Measurements from ENCODE around the gene HNRNPUL2. TPM values are rescaled to one million over a fixed set of nuclear protein-coding genes. Genes with fewer than 3 reads are reported as not detected.

Gene HNRNPUL2
- total RNA-seq, 2 experiments from 2014 or later = 67.9 to 69.0 TPM

GRCh38 chr11:62725646-62726045, 1.6 kb downstream of the HNRNPUL2 start:
- ChIA-PET CTCF (interaction anchor here (0.7 to 3.5 kb wide), 3 partner anchors 33 to 156 kb away, joined by 4 to 11 read pairs (median 7); partner anchors contain the start of gene TMEM179B), POLR2A (interaction anchor here (0.9 kb wide), 1 partner anchor 136 kb away, joined by 3 read pairs; no protein-coding TSS in a partner anchor)
- Mint-ChIP-seq H3K27ac (peak overlapping the region; percentile 98), H3K4me1 (peaks cover 61% of the 10 kb centered on the region), H3K27me3 (no peaks in the 10 kb centered on the region), H3K36me3 (ENCODE audit: low read depth) (peaks cover 74% of the 10 kb centered on the region), H3K4me3 (peak overlapping the region; percentile 96), H3K9me3 (no peaks in the 10 kb centered on the region)
- no peak for DNase-seq

- no peak overlapping the region for H3K27ac Mint-ChIP-seq
- H3K4me1 Mint-ChIP-seq = peaks cover 61% of the 10 kb centered on the region
- ChIA-PET CTCF (interaction anchor here (1.1 to 3.5 kb wide), 6 partner anchors 10 to 157 kb away, joined by 3 to 11 read pairs (median 3); partner anchors contain the start of gene TMEM179B), POLR2A (no interaction called here)
- H3K36me3 Mint-ChIP-seq (ENCODE audit: low read depth) = peaks cover 79% of the 10 kb centered on the region
- no peaks in the 10 kb centered on the region for H3K9me3 Mint-ChIP-seq
- H3K4me3 Mint-ChIP-seq = peak overlapping the region; percentile 96
- H3K27me3 Mint-ChIP-seq = no peaks in the 10 kb centered on the region
- DNase-seq = no peak
These were observed 3.1 kb downstream of the HNRNPUL2 start for GRCh38 chr11:62724171-62724570.

- Mint-ChIP-seq H3K4me1 (peaks cover 72% of the 10 kb centered on the region), H3K27ac (no peak overlapping the region), H3K27me3 (no peaks in the 10 kb centered on the region), H3K36me3 (ENCODE audit: low read depth) (peaks cover 89% of the 10 kb centered on the region), H3K9me3 (no peaks in the 10 kb centered on the region), H3K4me3 (no peak overlapping the region)
- no peak for DNase-seq
- POLR2A ChIA-PET = no interaction called here
- CTCF ChIA-PET = no interaction called here
These were observed 5.3 kb downstream of the HNRNPUL2 start for GRCh38 chr11:62721994-62722393.

GRCh38 chr11:62719302-62719978, 7.8 kb downstream of the HNRNPUL2 start:
- Mint-ChIP-seq H3K9me3 (no peaks in the 10 kb centered on the region), H3K4me3 (no peak overlapping the region), H3K36me3 (ENCODE audit: low read depth) (peaks cover 90% of the 10 kb centered on the region), H3K4me1 (peaks cover 80% of the 10 kb centered on the region), H3K27me3 (no peaks in the 10 kb centered on the region), H3K27ac (peak overlapping the region; percentile 36)
- DNase-seq = no peak
- ChIA-PET CTCF (interaction anchor here (0.6 to 1.1 kb wide), 4 partner anchors 22 to 170 kb away, joined by 3 to 4 read pairs (median 4); no protein-coding TSS in a partner anchor), POLR2A (no interaction called here)

- Mint-ChIP-seq H3K36me3 (ENCODE audit: low read depth) (peaks cover 85% of the 10 kb centered on the region), H3K4me1 (peaks cover 80% of the 10 kb centered on the region), H3K27ac (no peak overlapping the region), H3K4me3 (no peak overlapping the region), H3K27me3 (no peaks in the 10 kb centered on the region), H3K9me3 (no peaks in the 10 kb centered on the region)
- ChIA-PET POLR2A (no interaction called here), CTCF (interaction anchor here (1.6 kb wide), 1 partner anchor 11 kb away, joined by 5 read pairs; the partner anchor contains the start of gene HNRNPUL2)
- no peak for DNase-seq
These were observed 10.4 kb downstream of the HNRNPUL2 start for GRCh38 chr11:62716816-62717215.

- Mint-ChIP-seq H3K4me1 (peaks cover 78% of the 10 kb centered on the region), H3K27ac (no peak overlapping the region), H3K9me3 (no peaks in the 10 kb centered on the region), H3K4me3 (no peak overlapping the region), H3K27me3 (no peaks in the 10 kb centered on the region), H3K36me3 (ENCODE audit: low read depth) (peaks cover 82% of the 10 kb centered on the region)
- ChIA-PET POLR2A (no interaction called here), CTCF (interaction anchor here (0.6 to 2.0 kb wide), 5 partner anchors 10 to 271 kb away, joined by 4 to 5 read pairs (median 4); partner anchors contain the start of genes HNRNPUL2, LBHD1 and UQCC3)
- no peak for DNase-seq
These were observed 11.1 kb downstream of the HNRNPUL2 start for GRCh38 chr11:62716206-62716605.

- ChIA-PET CTCF (interaction anchor here (0.6 to 2.0 kb wide), 7 partner anchors 9 to 297 kb away, joined by 3 to 5 read pairs (median 4); partner anchors contain the start of genes HNRNPUL2, LBHD1, SCGB1A1 and UQCC3), POLR2A (no interaction called here)
- peaks cover 78% of the 10 kb centered on the region for H3K4me1 Mint-ChIP-seq
- H3K4me3 Mint-ChIP-seq = no peak overlapping the region
- H3K36me3 Mint-ChIP-seq (ENCODE audit: low read depth) = peaks cover 83% of the 10 kb centered on the region
- H3K27ac Mint-ChIP-seq = peak overlapping the region; percentile 63
- H3K9me3 Mint-ChIP-seq = no peaks in the 10 kb centered on the region
- no peak for DNase-seq
- no peaks in the 10 kb centered on the region for H3K27me3 Mint-ChIP-seq
These were observed 11.8 kb downstream of the HNRNPUL2 start for GRCh38 chr11:62715150-62716130.

- ChIA-PET POLR2A (no interaction called here), CTCF (interaction anchor here (0.6 to 1.4 kb wide), 5 partner anchors 10 to 106 kb away, joined by 3 to 9 read pairs (median 3); partner anchors contain the start of genes EML3, HNRNPUL2 and TMEM179B)
- peaks cover 77% of the 10 kb centered on the region for H3K4me1 Mint-ChIP-seq
- peaks cover 74% of the 10 kb centered on the region for H3K36me3 Mint-ChIP-seq (ENCODE audit: low read depth)
- H3K4me3 Mint-ChIP-seq = no peak overlapping the region
- DNase-seq = no peak
- peak overlapping the region; percentile 93 for H3K27ac Mint-ChIP-seq
- no peaks in the 10 kb centered on the region for H3K9me3 Mint-ChIP-seq
- H3K27me3 Mint-ChIP-seq = no peaks in the 10 kb centered on the region
These were observed 13.9 kb downstream of the HNRNPUL2 start for GRCh38 chr11:62713343-62713742.

GRCh38 chr11:62712861-62713260, 14.4 kb downstream of the HNRNPUL2 start:
- peaks cover 78% of the 10 kb centered on the region for H3K4me1 Mint-ChIP-seq
- no peak for DNase-seq
- H3K4me3 Mint-ChIP-seq = peak overlapping the region; percentile 56
- ChIA-PET CTCF (interaction anchor here (0.6 kb wide), 2 partner anchors 15 to 105 kb away, joined by 3 read pairs; partner anchors contain the start of gene HNRNPUL2), POLR2A (no interaction called here)
- no peaks in the 10 kb centered on the region for H3K9me3 Mint-ChIP-seq
- H3K27ac Mint-ChIP-seq = peak overlapping the region; percentile 93
- peaks cover 70% of the 10 kb centered on the region for H3K36me3 Mint-ChIP-seq (ENCODE audit: low read depth)
- no peaks in the 10 kb centered on the region for H3K27me3 Mint-ChIP-seq

- Mint-ChIP-seq H3K36me3 (ENCODE audit: low read depth) (peaks cover 65% of the 10 kb centered on the region), H3K27ac (peak overlapping the region; percentile 93), H3K27me3 (no peaks in the 10 kb centered on the region), H3K4me1 (peaks cover 79% of the 10 kb centered on the region), H3K9me3 (no peaks in the 10 kb centered on the region), H3K4me3 (peak overlapping the region; percentile 56)
- ChIA-PET POLR2A (no interaction called here), CTCF (interaction anchor here (0.6 to 1.0 kb wide), 2 partner anchors 75 to 119 kb away, joined by 3 to 7 read pairs; no protein-coding TSS in a partner anchor)
- DNase-seq = no peak
These were observed 14.9 kb downstream of the HNRNPUL2 start for GRCh38 chr11:62712276-62712812.

GRCh38 chr11:62710001-62710345, 17.3 kb downstream of the HNRNPUL2 start:
- ChIA-PET POLR2A (interaction anchor here (0.6 to 1.0 kb wide), 3 partner anchors 44 to 171 kb away, joined by 3 to 4 read pairs (median 3); partner anchors contain the start of genes SLC3A2 and ZBTB3), CTCF (interaction anchor here (1.0 to 2.5 kb wide), 6 partner anchors 17 to 315 kb away, joined by 3 to 10 read pairs (median 4); partner anchors contain the start of genes HNRNPUL2 and TUT1)
- no peaks in the 10 kb centered on the region for H3K27me3 Mint-ChIP-seq
- H3K9me3 Mint-ChIP-seq = no peaks in the 10 kb centered on the region
- peaks cover 51% of the 10 kb centered on the region for H3K36me3 Mint-ChIP-seq (ENCODE audit: low read depth)
- H3K4me1 Mint-ChIP-seq = peaks cover 82% of the 10 kb centered on the region
- peak; percentile 39 for DNase-seq
- H3K4me3 Mint-ChIP-seq = peak overlapping the region; percentile 79
- H3K27ac Mint-ChIP-seq = peak overlapping the region; percentile 93
